ENCODE data around the gene CDC42SE2. TPM values are rescaled to one million over a fixed set of nuclear protein-coding genes. Genes with fewer than 3 reads are reported as not detected.
"Not testable (repeated sequence)": the region's sequence is repeated elsewhere in the genome, so short reads cannot be mapped to it uniquely, and the experiment has no call there.

Gene CDC42SE2
- total RNA-seq, 2 experiments from 2014 or later: 68.3 to 99.6 TPM

DNA sequence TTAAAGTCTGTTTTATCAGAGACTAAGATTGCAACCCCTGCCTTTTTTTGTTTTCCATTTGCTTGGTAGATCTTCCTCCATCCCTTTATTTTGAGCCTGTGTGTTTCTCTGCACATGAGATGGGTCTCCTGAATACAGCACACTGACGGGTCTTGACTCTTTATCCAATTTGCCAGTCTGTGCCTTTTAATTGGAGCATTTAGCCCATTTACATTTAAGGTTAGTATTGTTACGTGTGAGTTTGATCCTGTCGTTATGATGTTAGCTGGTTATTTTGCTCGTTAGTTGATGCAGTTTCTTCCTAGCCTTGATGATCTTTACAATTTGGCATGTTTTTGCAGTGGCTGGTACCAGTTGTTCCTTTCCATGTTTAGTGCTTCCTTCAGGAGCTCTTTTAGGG lies 71.9 kb downstream of the CDC42SE2 start:
- H3K9me3 Mint-ChIP-seq (ENCODE audit: low read depth): peaks cover 18% of the 10 kb centered on the region
- CTCF ChIA-PET: interaction anchor here (2.1 kb wide), 1 partner anchor 46 kb away, joined by 7 read pairs; no protein-coding TSS in a partner anchor
- H3K27ac Mint-ChIP-seq: peak overlapping the region; percentile 21
- ATAC-seq; intact Hi-C loops (cut with DNase I, micrococcal nuclease); H3K27me3 Mint-ChIP-seq; POLR2A ChIA-PET; DNase-seq: not testable (repeated sequence)
- peaks cover 70% of the 10 kb centered on the region for H3K4me1 Mint-ChIP-seq
- peaks cover 68% of the 10 kb centered on the region for H3K36me3 Mint-ChIP-seq (ENCODE audit: low read depth)
- peak overlapping the region; percentile 3 for H3K4me3 Mint-ChIP-seq

DNA sequence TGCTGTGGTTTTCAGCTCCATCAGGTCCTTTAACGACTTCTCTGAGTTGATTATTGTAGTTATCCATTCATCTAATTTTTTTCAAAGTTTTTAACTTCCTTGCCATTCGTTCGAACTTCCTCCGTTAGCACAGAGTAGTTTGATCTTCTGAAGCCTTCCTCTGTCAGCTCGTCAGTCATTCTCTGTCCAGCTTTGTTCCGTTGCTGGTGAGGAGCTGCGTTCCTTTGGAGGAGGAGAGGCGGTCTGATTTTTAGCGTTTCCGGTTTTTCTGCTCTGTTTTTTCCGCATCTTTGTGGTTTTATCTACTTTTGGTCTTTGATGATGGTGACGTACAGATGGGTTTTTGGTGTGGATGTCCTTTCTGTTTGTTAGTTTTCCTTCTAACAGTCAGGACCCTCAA lies 72.9 kb downstream of the CDC42SE2 start:
- intact Hi-C loops (cut with DNase I, micrococcal nuclease); H3K27me3 Mint-ChIP-seq; POLR2A ChIA-PET; ATAC-seq; DNase-seq: not testable (repeated sequence)
- Mint-ChIP-seq H3K4me1 (peaks cover 78% of the 10 kb centered on the region), H3K4me3 (peak overlapping the region; percentile 60), H3K36me3 (ENCODE audit: low read depth) (peaks cover 76% of the 10 kb centered on the region), H3K9me3 (ENCODE audit: low read depth) (peaks cover 18% of the 10 kb centered on the region), H3K27ac (peak overlapping the region; percentile 85)
- CTCF ChIA-PET: interaction anchor here (0.7 to 2.1 kb wide), 2 partner anchors 24 to 45 kb away, joined by 4 to 7 read pairs; no protein-coding TSS in a partner anchor

DNA sequence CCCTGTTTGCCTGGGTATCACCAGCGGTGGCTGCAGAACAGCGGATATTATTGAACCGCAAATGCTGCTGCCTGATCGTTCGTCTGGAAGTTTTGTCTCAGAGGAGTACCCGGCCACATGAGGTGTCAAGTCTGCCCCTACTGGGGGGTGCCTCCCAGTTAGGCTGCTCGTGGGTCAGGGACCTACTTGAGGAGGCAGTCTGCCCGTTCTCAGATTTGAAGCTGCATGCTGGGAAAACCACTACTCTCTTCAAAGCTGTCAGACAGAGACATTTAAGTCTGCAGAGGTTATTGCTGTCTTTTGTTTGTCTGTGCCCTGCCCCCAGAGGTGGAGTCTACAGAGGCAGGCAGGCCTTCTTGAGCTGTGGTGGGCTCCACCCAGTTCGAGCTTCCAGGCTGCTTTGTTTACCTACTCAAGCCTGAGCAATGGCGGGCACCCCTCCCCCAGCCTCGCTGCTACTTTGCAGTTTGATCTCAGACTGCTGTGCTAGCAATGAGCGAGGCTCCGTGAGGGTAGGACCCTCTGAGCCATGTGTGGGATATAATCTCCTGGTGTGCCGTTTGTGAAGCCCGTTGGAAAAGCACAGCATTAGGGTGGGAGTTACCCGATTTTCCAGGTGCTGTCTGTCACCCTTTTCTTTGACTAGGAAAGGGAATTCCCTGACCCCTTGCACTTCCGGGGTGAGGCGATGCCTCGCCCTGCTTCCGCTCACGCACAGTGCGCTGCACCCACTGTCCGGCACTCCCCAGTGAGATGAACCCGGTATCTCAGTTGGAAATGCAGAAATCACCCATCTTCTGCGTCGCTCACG lies 73.6 kb downstream of the CDC42SE2 start:
- ATAC-seq; POLR2A ChIA-PET; DNase-seq; H3K27me3 Mint-ChIP-seq; intact Hi-C loops (cut with DNase I, micrococcal nuclease): not testable (repeated sequence)
- Mint-ChIP-seq H3K4me1 (peaks cover 81% of the 10 kb centered on the region), H3K4me3 (peak overlapping the region; percentile 60), H3K9me3 (ENCODE audit: low read depth) (peaks cover 18% of the 10 kb centered on the region), H3K36me3 (ENCODE audit: low read depth) (peaks cover 76% of the 10 kb centered on the region), H3K27ac (peak overlapping the region; percentile 85)
- CTCF ChIA-PET: interaction anchor here (1.0 to 2.1 kb wide), 2 partner anchors 7 to 44 kb away, joined by 3 to 7 read pairs; no protein-coding TSS in a partner anchor

DNA sequence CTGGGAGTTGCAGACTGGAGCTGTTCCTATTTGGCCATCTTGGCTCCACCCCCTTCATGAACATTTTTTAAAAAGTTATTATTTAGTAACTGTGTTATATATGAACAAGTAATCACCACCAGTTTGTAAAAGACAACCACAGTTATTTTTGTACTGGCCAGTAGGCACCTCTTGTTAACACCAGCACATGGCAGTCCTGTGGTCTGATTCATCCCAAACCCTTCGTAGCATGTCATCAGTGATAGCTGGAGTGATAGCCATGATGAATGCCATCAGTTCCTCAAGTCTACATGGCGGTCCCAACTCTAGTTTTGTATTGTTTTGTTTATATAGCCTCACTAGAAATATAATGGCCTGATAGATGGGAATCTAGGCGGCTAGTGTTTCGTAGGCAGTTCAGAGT lies 74.2 kb downstream of the CDC42SE2 start:
- peak overlapping the region; percentile 7 for H3K4me3 Mint-ChIP-seq
- H3K9me3 Mint-ChIP-seq (ENCODE audit: low read depth): peaks cover 21% of the 10 kb centered on the region
- H3K27ac Mint-ChIP-seq: peak overlapping the region; percentile 37
- ChIA-PET POLR2A (no interaction called here), CTCF (interaction anchor here (1.0 kb wide), 2 partner anchors 8 to 9 kb away, joined by 3 to 4 read pairs; no protein-coding TSS in a partner anchor)
- peaks cover 77% of the 10 kb centered on the region for H3K36me3 Mint-ChIP-seq (ENCODE audit: low read depth)
- no peaks in the 10 kb centered on the region for H3K27me3 Mint-ChIP-seq
- ATAC-seq: no peak
- DNase-seq: no peak
- intact Hi-C loops (cut with DNase I, micrococcal nuclease): no loop called here
- H3K4me1 Mint-ChIP-seq: peaks cover 82% of the 10 kb centered on the region

DNA sequence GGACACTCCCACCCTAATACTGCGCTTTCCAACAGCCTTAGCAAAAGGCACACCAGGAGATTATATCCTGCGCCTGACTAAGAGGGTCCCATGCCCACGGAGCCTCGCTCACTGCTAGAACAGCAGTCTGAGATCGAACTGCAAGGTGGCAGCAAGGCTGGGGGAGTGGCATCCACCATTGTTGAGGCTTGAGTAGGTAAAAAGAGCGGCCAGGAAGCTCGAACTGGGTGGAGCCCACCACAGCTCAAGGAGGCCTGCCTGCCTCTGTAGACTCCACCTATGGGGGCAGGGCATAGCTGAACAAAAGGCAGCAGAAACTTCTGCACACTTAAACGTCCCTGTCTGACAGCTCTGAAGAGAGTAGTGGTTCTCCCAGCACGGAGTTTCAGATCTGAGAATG lies 80.4 kb downstream of the CDC42SE2 start:
- H3K4me3 Mint-ChIP-seq, POLR2A ChIA-PET, ATAC-seq, H3K27me3 Mint-ChIP-seq, H3K27ac Mint-ChIP-seq, DNase-seq: not testable (repeated sequence)
- H3K36me3 Mint-ChIP-seq (ENCODE audit: low read depth): peaks cover 87% of the 10 kb centered on the region
- intact Hi-C loops (cut with DNase I, micrococcal nuclease): loop anchor here in 1 of 2 experiments (2.0 kb wide), 1 partner anchor 17 kb away; no protein-coding TSS in a partner anchor
- peaks cover 30% of the 10 kb centered on the region for H3K9me3 Mint-ChIP-seq (ENCODE audit: low read depth)
- H3K4me1 Mint-ChIP-seq: peaks cover 78% of the 10 kb centered on the region
- CTCF ChIA-PET: interaction anchor here (1.1 kb wide), 1 partner anchor 12 kb away, joined by 3 read pairs; no protein-coding TSS in a partner anchor

DNA sequence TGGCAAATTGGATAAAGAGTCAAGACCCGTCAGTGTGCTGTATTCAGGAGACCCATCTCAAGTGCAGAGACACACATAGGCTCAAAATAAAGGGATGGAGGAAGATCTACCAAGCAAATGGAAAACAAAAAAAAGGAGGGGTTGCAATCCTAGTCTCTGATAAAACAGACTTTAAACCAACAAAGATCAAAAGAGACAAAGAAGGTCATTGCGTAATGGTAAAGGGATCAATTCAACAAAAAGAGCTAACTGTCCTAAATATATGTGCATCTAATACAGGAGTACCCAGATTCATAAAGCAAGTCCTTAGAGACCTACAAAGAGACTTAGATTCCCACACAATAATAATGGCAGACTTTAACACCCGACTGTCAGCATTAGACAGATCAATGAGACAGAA lies 82.4 kb downstream of the CDC42SE2 start:
- peak overlapping the region; percentile 62 for H3K27ac Mint-ChIP-seq

DNA sequence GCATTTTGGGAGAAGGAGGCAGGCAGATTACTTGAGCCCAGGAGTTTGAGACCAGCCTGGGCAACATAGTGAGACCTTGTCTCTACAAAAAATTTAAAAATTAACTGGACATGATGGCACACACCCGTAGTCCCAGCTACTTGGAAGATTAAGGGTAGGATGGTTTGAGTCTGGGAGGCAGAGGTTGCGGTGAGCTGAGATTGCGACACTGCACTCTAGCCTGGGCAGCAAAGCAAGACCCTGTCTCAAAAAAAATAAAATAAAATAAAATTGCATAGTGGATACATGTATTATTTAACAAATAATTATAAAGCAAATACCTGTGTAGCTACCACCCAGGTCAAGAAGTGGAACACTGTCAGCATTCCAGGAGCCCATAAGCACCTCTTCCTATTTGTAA lies 90.1 kb downstream of the CDC42SE2 start:
- DNase-seq (no peak), ATAC-seq (no peak)
- H3K9me3 Mint-ChIP-seq (ENCODE audit: low read depth): peaks cover 2% of the 10 kb centered on the region
- H3K27ac Mint-ChIP-seq: no peak overlapping the region
- no peaks in the 10 kb centered on the region for H3K27me3 Mint-ChIP-seq
- no peak overlapping the region for H3K4me3 Mint-ChIP-seq
- intact Hi-C loops (cut with DNase I, micrococcal nuclease): no loop called here
- POLR2A ChIA-PET: interaction anchor here (0.7 kb wide), 1 partner anchor 92 kb away, joined by 4 read pairs; no protein-coding TSS in a partner anchor
- H3K4me1 Mint-ChIP-seq: peaks cover 47% of the 10 kb centered on the region
- peaks cover 23% of the 10 kb centered on the region for H3K36me3 Mint-ChIP-seq (ENCODE audit: low read depth)
- CTCF ChIA-PET: interaction anchor here (0.9 to 2.9 kb wide), 2 partner anchors 25 to 28 kb away, joined by 4 to 13 read pairs; no protein-coding TSS in a partner anchor

More for the DNA sequence above, 82.4 kb downstream of the CDC42SE2 start:
- H3K4me3 Mint-ChIP-seq; POLR2A ChIA-PET; ATAC-seq; CTCF ChIA-PET; H3K27me3 Mint-ChIP-seq; DNase-seq; intact Hi-C loops (cut with DNase I, micrococcal nuclease): not testable (repeated sequence)
- H3K36me3 Mint-ChIP-seq (ENCODE audit: low read depth): peaks cover 76% of the 10 kb centered on the region
- peaks cover 31% of the 10 kb centered on the region for H3K9me3 Mint-ChIP-seq (ENCODE audit: low read depth)
- H3K4me1 Mint-ChIP-seq: peaks cover 62% of the 10 kb centered on the region

DNA sequence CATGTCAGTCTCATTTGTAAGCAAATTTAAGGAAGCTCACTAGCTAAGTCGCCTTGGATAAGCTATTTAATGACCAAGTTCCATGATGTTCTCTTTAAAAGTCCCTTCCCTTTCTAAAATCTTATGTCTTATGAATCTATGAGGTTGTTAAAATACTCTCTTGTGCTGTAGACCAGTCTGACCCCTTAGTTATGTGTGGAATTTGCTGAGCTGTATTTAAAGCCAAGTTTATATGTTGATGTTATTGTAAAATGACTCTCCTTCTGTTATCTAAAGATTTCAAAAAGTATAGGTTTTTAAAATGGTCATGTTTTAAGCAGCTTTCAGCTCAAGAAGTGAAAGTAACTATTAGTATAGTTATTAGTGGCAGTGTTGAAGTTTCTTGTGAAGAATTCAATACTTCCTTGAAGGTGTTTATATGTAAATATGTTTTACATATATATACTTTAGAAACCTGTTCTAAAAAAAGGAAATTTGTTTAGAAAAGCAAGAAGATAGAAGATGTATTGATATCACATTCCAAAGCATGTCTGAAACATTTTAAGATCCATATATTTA lies 92.2 kb downstream of the CDC42SE2 start:
- ATAC-seq (no peak), DNase-seq (no peak)
- H3K4me1 Mint-ChIP-seq: peaks cover 56% of the 10 kb centered on the region
- peaks cover 33% of the 10 kb centered on the region for H3K36me3 Mint-ChIP-seq (ENCODE audit: low read depth)
- POLR2A ChIA-PET: interaction anchor here (0.7 kb wide), 1 partner anchor 26 kb away, joined by 3 read pairs; no protein-coding TSS in a partner anchor
- no peak overlapping the region for H3K4me3 Mint-ChIP-seq
- H3K27me3 Mint-ChIP-seq: no peaks in the 10 kb centered on the region
- no peaks in the 10 kb centered on the region for H3K9me3 Mint-ChIP-seq (ENCODE audit: low read depth)
- intact Hi-C loops (cut with DNase I, micrococcal nuclease): loop anchor here in 1 of 2 experiments (2.0 kb wide), 3 partner anchors 33 to 75 kb away; no protein-coding TSS in a partner anchor
- CTCF ChIA-PET: interaction anchor here (0.8 to 2.9 kb wide), 6 partner anchors 10 to 141 kb away, joined by 3 to 13 read pairs (median 4); no protein-coding TSS in a partner anchor
- H3K27ac Mint-ChIP-seq: peak overlapping the region; percentile 88

DNA sequence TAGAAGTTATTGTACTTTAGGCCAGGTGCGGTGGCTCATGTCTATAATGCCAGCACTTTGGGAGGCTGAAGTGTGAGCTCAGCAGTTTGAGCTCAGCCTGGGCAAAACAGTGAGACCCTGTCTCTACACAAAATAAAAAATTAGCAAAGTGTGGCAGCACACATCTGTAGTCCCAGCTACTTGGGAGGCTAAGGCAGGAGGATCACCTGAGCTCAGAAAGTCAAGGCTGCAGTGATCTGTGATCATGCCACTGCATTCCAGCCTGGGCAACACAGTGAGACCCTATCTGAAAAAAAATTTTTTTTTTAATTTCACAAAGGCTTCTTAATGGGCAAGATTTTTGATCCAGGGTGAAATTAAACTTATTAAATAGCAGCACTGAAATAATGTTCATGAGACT lies 92.8 kb downstream of the CDC42SE2 start:
- CTCF ChIA-PET: interaction anchor here (1.1 to 2.9 kb wide), 4 partner anchors 10 to 25 kb away, joined by 3 to 13 read pairs (median 6); no protein-coding TSS in a partner anchor
- Mint-ChIP-seq H3K27ac (peak overlapping the region; percentile 19), H3K4me3 (no peak overlapping the region), H3K9me3 (ENCODE audit: low read depth) (no peaks in the 10 kb centered on the region), H3K4me1 (peaks cover 61% of the 10 kb centered on the region), H3K36me3 (ENCODE audit: low read depth) (peaks cover 37% of the 10 kb centered on the region), H3K27me3 (no peaks in the 10 kb centered on the region)
- DNase-seq: no peak
- intact Hi-C loops (cut with DNase I, micrococcal nuclease): loop anchor here (1.0 to 2.0 kb wide), 4 partner anchors 34 to 76 kb away; no protein-coding TSS in a partner anchor
- ATAC-seq: no peak
- POLR2A ChIA-PET: interaction anchor here (0.7 kb wide), 1 partner anchor 25 kb away, joined by 3 read pairs; no protein-coding TSS in a partner anchor

DNA sequence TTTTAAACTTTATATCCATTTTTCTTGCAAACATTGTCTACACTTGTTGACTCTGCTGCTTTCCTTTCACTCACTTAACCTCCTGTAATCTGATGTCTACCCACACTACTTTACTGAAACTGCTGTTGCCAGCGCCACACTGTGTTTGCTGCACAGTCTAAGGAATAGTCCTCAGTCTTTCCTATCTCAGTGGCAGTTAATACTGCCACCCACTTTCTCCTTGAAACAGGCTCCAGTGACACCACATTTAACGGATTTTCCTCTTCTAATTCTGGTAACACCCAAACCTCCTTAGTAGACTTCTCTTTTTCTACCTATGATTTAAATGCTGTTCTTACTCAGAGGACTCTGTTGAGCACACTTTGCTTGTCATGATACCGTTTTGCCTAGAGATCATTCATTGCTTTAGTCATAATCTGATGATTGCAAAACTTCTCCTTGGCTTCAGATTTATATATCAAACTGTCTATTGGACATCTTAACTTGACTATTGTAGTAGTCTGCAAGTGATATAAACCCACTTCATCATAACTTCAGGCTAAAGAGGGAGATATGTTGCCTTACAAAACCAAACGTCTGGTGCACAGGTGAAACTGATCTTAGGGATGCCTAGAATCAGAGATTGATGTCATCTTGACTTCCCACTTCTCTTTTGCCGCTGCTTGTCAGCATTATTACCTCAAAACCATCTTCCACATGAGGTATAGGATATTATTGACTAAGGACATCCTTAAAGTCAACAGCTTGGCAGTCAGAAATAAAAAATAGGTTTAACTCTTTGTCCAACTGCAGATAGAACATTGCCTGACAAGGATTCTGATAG lies 94.1 kb downstream of the CDC42SE2 start:
- no peaks in the 10 kb centered on the region for H3K27me3 Mint-ChIP-seq
- H3K36me3 Mint-ChIP-seq (ENCODE audit: low read depth): peaks cover 36% of the 10 kb centered on the region
- CTCF ChIA-PET: interaction anchor here (0.6 to 1.3 kb wide), 7 partner anchors 10 to 212 kb away, joined by 3 to 7 read pairs (median 3); no protein-coding TSS in a partner anchor
- peaks cover 69% of the 10 kb centered on the region for H3K4me1 Mint-ChIP-seq
- ATAC-seq: peak; percentile 91
- H3K4me3 Mint-ChIP-seq: peak overlapping the region; percentile 59
- H3K27ac Mint-ChIP-seq: peak overlapping the region; percentile 94
- intact Hi-C loops (cut with DNase I, micrococcal nuclease): loop anchor here (1.0 to 2.0 kb wide), 5 partner anchors 21 to 77 kb away; no protein-coding TSS in a partner anchor
- H3K9me3 Mint-ChIP-seq (ENCODE audit: low read depth): no peaks in the 10 kb centered on the region
- POLR2A ChIA-PET: interaction anchor here (0.6 kb wide), 1 partner anchor 72 kb away, joined by 6 read pairs; no protein-coding TSS in a partner anchor
- DNase-seq: peak; percentile 66
